Ovary (tissue), 9 donors: ENCODE results near the gene POLQ. TPM values are rescaled to one million over a fixed set of nuclear protein-coding genes. Genes with fewer than 3 reads are reported as not detected.

Source experiments
- DNase-seq, 5 donors: peaks; one replicate each; pipeline ENCODE4 v3.0.0-alpha.2; 2019 to 2020
- H3K27ac ChIP-seq, 2 donors: fragments of 200-600 bp; one replicate each; pipeline versions ENCODE4 v1.5.1 to v1.8.0; 2019 to 2022
- H3K27me3 ChIP-seq: fragments of 200-600 bp; one replicate; pipeline ENCODE4 v1.8.0; 2022
- H3K36me3 ChIP-seq: fragments of 200-600 bp; sonication (generic); one replicate; pipeline ENCODE4 v1.5.1; 2019
- H3K4me1 ChIP-seq: one replicate; pipeline ENCODE4 v1.8.1; 2013; ENCODE audit warnings: mild to moderate bottlenecking, moderate library complexity; ENCODE audit not compliant: insufficient read depth
- H3K4me3 ChIP-seq: fragments of 200-600 bp; sonication (generic); one replicate; pipeline ENCODE4 v1.5.1; 2017
- H3K9me3 ChIP-seq, 2 donors: fragments of 200-600 bp in 1 of 2; sonication (generic) in 1 of 2; one replicate each; pipeline versions ENCODE4 v1.5.1 to v1.8.1; 2013 to 2019; ENCODE audit warnings: mild to moderate bottlenecking in 1 of 2, moderate library complexity in 1 of 2
- EP300 ChIP-seq: sonication (generic); formaldehyde crosslinking; IDR thresholded peaks from one replicate; pipeline ENCODE4 v1.6.1; 2017; ENCODE audit warnings: antibody characterized with exemption
- POLR2A ChIP-seq: fragments of 450-650 bp; IDR thresholded peaks from one replicate; pipeline ENCODE4 v1.6.1; 2017; ENCODE audit warnings: antibody characterized with exemption, mild to moderate bottlenecking, moderate library complexity
- WGBS, 3 donors: extraction: QIAGEN DNeasy Blood & Tissue Kit in 1 of 3; methylation state at CpG; one replicate each; pipeline versions ENCODE4 v1.1.5 to v1.1.7; 2013 to 2017; 5-methylcytosine and 5-hydroxymethylcytosine counted together
- intact Hi-C, 4 donors: fragments of 100-400 bp; cut with DNase I; formaldehyde crosslinking; loops; one replicate each; pipeline versions ENCODE4 v1.11.0 to v1.15.1; 2022 to 2023
- polyA plus RNA-seq, 2 donors: library from polyadenylated mRNA; stranded (reverse); fragments of 200-250 nt in 1 of 2; fragments of 350-450 nt in 1 of 2; fragmentation: Illumina TruSeq in 1 of 2; extraction: RNeasy Lipid Tissue Mini Kit (QIAGEN cat#74804) in 1 of 2; gene quantifications; one replicate each; pipeline ENCODE4 v1.2.3, GENCODE V29; 2013 to 2014
- total RNA-seq, 7 donors: library from RNA; depleted of rRNA in 2 of 7; stranded (reverse); fragments of >200 nt in 2 of 7; fragmentation: NEBNext Ultra II Directional in 3 of 7; extraction: Animal tissue kit (Norgen Biotek cat#: 25700) in 3 of 7; gene quantifications; one replicate each; pipeline versions ENCODE4 v1.1.0 to v1.2.4, GENCODE V29; 2016 to 2023
- TF ChIP-seq, protein P1 (sequence below), 3 donors: fragments of 450-650 bp in 2 of 3; fragments of 200-600 bp in 1 of 3; IDR thresholded peaks; one replicate each; pipeline versions ENCODE4 v1.5.1 to v1.8.0; 2016 to 2022; ENCODE audit warnings: antibody characterized with exemption in 3 of 3, mild to moderate bottlenecking in 1 of 3
- donor health status: DM: no; HTN: no; CAD: no; lungs with moderate emphysema.
- donor health status: DM: no; HTN: no; CAD: no.
- donor health status: Bipolar disorder and iron deficiency.
- donor health status: DM: yes; HTN: yes; CAD: no.
- donor health status: DM: no; HTN: no; CAD: no.
- donor health status: DM: yes; HTN: yes; CAD: no.

POLQ gene
- total and polyA plus RNA-seq, 9 donors: 0.08 to 0.55 (median 0.22) TPM

DNA sequence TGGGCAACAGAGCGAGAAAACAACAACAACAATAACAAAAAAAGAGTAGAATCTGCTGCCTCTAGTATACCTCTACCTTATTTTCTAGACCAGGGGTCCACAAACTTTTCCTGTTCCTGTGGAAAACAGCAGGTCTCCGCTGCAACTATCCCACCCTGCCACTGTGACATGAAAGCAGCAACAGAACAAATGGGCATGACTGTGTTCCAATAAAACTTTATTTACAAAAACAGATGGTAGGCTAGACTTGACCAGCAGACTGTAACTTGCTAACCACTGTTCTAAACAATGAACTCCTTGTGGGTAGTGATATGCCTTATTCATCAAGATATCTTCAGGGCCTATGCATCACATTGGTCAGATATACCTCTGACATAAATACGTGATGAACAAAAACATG, 25.3 kb downstream of the POLQ start:
- no peak for DNase-seq
- Histone ChIP-seq H3K27ac (no peak overlapping the region), H3K36me3 (no peaks in the 10 kb centered on the region), H3K4me3 (no peak overlapping the region), H3K4me1 (no peaks in the 10 kb centered on the region), H3K27me3 (no peaks in the 10 kb centered on the region), H3K9me3 (no peaks in the 10 kb centered on the region)
- 94 to 99% (median 99%) methylated on average over 3 of the region's 3 CpGs for WGBS, 3 donors
- intact Hi-C loops: no loop called here
- TF ChIP-seq POLR2A: no peak
- TF ChIP-seq, protein P1, sequence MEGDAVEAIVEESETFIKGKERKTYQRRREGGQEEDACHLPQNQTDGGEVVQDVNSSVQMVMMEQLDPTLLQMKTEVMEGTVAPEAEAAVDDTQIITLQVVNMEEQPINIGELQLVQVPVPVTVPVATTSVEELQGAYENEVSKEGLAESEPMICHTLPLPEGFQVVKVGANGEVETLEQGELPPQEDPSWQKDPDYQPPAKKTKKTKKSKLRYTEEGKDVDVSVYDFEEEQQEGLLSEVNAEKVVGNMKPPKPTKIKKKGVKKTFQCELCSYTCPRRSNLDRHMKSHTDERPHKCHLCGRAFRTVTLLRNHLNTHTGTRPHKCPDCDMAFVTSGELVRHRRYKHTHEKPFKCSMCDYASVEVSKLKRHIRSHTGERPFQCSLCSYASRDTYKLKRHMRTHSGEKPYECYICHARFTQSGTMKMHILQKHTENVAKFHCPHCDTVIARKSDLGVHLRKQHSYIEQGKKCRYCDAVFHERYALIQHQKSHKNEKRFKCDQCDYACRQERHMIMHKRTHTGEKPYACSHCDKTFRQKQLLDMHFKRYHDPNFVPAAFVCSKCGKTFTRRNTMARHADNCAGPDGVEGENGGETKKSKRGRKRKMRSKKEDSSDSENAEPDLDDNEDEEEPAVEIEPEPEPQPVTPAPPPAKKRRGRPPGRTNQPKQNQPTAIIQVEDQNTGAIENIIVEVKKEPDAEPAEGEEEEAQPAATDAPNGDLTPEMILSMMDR (IDR thresholded peaks at IDR 0.05): no peak
- TF ChIP-seq EP300: no peak

DNA sequence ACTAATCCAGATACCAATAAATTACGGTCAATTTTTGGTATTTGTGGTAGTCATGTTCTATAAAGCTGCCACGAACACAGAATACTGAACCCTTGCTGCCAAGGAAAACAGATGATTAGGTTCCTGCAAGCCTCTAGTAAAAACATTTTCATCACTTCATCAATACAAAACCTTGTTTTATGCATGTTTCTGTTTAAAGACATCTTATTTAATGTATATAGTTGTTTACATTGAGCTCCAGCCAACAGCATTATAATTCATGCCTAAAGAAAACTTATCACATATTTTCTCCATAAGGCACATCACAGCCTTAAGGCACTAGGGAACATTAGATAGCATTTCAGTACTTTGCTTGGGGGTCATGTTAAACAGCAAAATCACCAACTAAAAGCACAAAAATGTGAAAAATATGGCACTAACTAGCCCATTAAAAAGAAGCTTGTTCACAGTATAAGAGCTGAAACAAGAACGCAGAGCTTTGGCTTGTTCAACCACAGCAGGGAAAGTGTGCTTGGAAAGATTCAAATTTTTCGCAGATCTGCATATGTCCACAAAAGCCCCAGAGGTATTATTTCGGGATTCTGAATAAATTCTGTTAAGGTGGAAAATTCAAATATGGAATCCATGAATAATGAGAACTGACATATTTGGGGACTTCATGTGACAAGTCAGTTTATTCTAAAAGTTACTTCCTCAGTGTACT, 27.7 kb downstream of the POLQ start:
- 89 to 96% (median 91%) methylated on average over 5 of the region's 5 CpGs for WGBS, 3 donors

DNA sequence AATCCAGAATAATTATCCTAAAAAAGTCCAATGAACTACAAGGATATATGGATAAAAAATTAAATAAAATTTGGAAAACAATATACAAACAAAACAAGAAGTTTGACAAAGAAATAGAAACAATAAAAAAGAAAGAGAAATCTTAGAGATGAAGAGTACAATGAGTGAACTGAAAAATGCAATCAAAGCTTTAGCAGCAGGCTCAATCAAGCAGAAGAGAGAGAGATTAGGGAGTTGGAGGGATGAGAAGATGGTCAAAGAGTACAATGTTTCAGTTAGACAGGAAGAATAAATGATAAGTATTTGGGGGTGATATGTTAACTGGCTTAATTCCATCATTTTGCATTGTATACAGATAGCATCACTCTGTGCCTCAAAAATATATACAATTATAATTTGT, 29.9 kb downstream of the POLQ start:
- Histone ChIP-seq H3K27me3 (no peaks in the 10 kb centered on the region), H3K36me3 (no peaks in the 10 kb centered on the region), H3K4me3 (no peak overlapping the region), H3K9me3 (no peaks in the 10 kb centered on the region), H3K4me1 (no peaks in the 10 kb centered on the region), H3K27ac (no peak overlapping the region)
- DNase-seq: no peak
- intact Hi-C loops: no loop called here
- TF ChIP-seq POLR2A (no peak), EP300 (no peak)
- TF ChIP-seq, protein P1 (IDR thresholded peaks at IDR 0.05): no peak

More for the DNA sequence above, 27.7 kb downstream of the POLQ start:
- Histone ChIP-seq H3K9me3 (no peaks in the 10 kb centered on the region), H3K4me3 (no peak overlapping the region), H3K36me3 (no peaks in the 10 kb centered on the region), H3K27me3 (no peaks in the 10 kb centered on the region), H3K4me1 (no peaks in the 10 kb centered on the region), H3K27ac (no peak overlapping the region)
- no peak for DNase-seq
- intact Hi-C loops: no loop called here
- TF ChIP-seq POLR2A (no peak), EP300 (no peak)
- TF ChIP-seq, protein P1 (IDR thresholded peaks at IDR 0.05): no peak

DNA sequence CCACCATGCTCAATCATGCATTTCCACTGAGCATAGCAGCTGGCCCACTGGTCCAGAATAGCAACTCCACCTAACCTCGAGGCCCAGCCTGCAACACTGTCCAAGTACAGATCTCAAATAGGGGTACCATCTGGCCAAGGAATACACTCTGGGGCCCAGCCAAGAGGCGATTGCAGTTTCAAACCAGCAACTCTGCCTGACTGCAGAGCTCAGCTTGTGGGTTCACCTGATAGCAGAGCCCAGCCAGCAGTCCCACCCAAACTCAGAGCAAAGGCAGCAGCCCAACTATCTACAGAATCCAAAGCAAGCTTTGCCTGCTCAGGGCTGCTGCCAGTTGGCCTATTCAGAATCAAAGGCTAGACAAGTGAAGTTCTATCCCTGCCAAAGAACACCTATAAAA, 30.5 kb downstream of the POLQ start:
- no peak overlapping the region for H3K27ac ChIP-seq
- TF ChIP-seq EP300 (no peak), POLR2A (no peak)
- TF ChIP-seq, protein P1 (IDR thresholded peaks at IDR 0.05): no peak
- intact Hi-C loops: no loop called here
- H3K27me3 ChIP-seq: no peaks in the 10 kb centered on the region
- H3K4me3 ChIP-seq: no peak overlapping the region
- 47 to 50% (median 50%) methylated on average over 2 of the region's 2 CpGs for WGBS, 3 donors
- no peak for DNase-seq
- H3K36me3 ChIP-seq: no peaks in the 10 kb centered on the region
- no peaks in the 10 kb centered on the region for H3K4me1 ChIP-seq
- no peaks in the 10 kb centered on the region for H3K9me3 ChIP-seq
